Activated B cell treated with CpG ODN at 0.5 μM for 24 hours (primary cell): Measurements from ENCODE around the gene PLEKHA4. TPM values are rescaled to one million over a fixed set of nuclear protein-coding genes. Genes with fewer than 3 reads are reported as not detected.
A peak's percentile ranks its signal among the peaks of the same experiment; 100 is the strongest.

Source experiments
- ATAC-seq: fragments of 200-7000 bp; cut with Tn5 transposase; one replicate; pipeline ENCODE4 v1.10.0; 2021; ENCODE audit warnings: low read depth, mild to moderate bottlenecking, moderate library complexity
- CTCF ChIA-PET: fragments of 350-600 bp; sonication (Branson Sonifier 250); formaldehyde crosslinking; loops from one replicate; lab custom pipeline; 2021; ENCODE audit warnings: antibody characterized with exemption; lab: Charles Lee
- POLR2A ChIA-PET: fragments of 350-600 bp; sonication (Branson Sonifier 250); formaldehyde crosslinking; loops from one replicate; lab custom pipeline; 2021; ENCODE audit warnings: antibody characterized with exemption; lab: Charles Lee
- DNase-seq: peaks from one replicate; pipeline ENCODE4 v3.0.0; 2022
- H3K27ac Mint-ChIP-seq: one replicate; pipeline ENCODE4 v1.8.0; 2020; ENCODE audit warnings: mixed read lengths
- H3K27me3 Mint-ChIP-seq: one replicate; pipeline ENCODE4 v1.8.0; 2021; ENCODE audit warnings: mixed read lengths
- H3K36me3 Mint-ChIP-seq: one replicate; pipeline ENCODE4 v1.8.0; 2021; ENCODE audit warnings: low read depth, mixed read lengths
- H3K4me1 Mint-ChIP-seq: one replicate; pipeline ENCODE4 v1.8.0; 2021; ENCODE audit warnings: mixed read lengths
- H3K4me3 Mint-ChIP-seq: one replicate; pipeline ENCODE4 v1.8.0; 2020; ENCODE audit warnings: mild to moderate bottlenecking, mixed read lengths
- H3K9me3 Mint-ChIP-seq: one replicate; pipeline ENCODE4 v1.8.0; 2020; ENCODE audit warnings: mixed read lengths
- intact Hi-C: fragments of 100-400 bp; cut with micrococcal nuclease; formaldehyde crosslinking; loops from one replicate; pipeline ENCODE4 v1.15.1; 2024
- total RNA-seq: library from RNA; stranded (reverse); gene quantifications from 2 replicates; pipeline ENCODE4 v1.2.3, GENCODE V29; 2022
- TF ChIP-seq, protein P1 (sequence below): fragments of 200-600 bp; IDR thresholded peaks from one replicate; pipeline ENCODE4 v1.8.0; 2022; ENCODE audit warnings: antibody characterized with exemption, mild to moderate bottlenecking

The PLEKHA4 gene
- total RNA-seq, 1 donor from 2014 or later, result 5.7 TPM

DNA sequence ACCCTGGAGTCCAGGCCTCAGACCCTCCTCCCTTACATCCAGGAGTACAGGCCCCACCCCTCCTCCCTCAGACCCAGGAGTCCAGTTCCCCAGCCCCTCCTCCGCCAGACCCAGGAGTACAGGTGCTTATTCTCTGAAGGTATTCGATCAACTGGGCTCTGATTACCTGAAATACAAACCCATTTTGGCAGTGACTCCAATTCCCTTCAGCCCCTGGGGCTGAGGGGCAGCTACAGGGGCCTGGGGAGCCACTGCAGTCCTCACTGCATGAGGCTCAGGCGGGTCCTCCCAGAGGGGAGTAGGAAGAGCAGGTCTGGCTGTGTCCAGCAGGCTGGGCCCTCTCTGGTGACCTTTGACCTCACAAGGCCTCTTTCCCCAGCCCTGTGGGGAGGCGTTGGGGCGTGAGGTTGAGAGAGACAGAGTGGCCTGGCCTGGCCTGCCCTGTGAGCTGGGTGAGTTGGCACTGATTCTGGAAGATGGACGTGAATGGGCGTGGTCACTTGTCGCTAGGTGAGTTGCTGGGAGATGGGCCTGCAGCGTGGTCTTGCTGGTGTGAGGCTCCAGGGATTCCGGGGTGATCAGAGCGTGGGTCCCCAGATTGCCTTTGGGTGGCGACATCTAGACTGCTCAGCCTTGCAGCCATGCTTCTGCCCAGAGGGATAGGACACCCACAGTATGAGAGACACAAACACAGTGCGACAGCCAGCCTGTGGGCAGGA lies 60.7 kb downstream of the PLEKHA4 start:
- Mint-ChIP-seq H3K4me3 (no peak overlapping the region), H3K4me1 (peaks cover 21% of the 10 kb centered on the region), H3K9me3 (no peaks in the 10 kb centered on the region), H3K27ac (no peak overlapping the region), H3K27me3 (no peaks in the 10 kb centered on the region), H3K36me3 (peaks cover 6% of the 10 kb centered on the region)
- ChIA-PET CTCF (interaction anchor here (1.0 to 1.2 kb wide), 2 partner anchors 12 to 35 kb away, joined by 3 to 5 read pairs; no protein-coding TSS in a partner anchor), POLR2A (interaction anchor here (0.8 kb wide), 1 partner anchor 30 kb away, joined by 3 read pairs; no protein-coding TSS in a partner anchor)
- TF ChIP-seq, protein P1, sequence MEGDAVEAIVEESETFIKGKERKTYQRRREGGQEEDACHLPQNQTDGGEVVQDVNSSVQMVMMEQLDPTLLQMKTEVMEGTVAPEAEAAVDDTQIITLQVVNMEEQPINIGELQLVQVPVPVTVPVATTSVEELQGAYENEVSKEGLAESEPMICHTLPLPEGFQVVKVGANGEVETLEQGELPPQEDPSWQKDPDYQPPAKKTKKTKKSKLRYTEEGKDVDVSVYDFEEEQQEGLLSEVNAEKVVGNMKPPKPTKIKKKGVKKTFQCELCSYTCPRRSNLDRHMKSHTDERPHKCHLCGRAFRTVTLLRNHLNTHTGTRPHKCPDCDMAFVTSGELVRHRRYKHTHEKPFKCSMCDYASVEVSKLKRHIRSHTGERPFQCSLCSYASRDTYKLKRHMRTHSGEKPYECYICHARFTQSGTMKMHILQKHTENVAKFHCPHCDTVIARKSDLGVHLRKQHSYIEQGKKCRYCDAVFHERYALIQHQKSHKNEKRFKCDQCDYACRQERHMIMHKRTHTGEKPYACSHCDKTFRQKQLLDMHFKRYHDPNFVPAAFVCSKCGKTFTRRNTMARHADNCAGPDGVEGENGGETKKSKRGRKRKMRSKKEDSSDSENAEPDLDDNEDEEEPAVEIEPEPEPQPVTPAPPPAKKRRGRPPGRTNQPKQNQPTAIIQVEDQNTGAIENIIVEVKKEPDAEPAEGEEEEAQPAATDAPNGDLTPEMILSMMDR, result no peak
- DNase-seq (no peak), ATAC-seq (no peak)
- intact Hi-C loops, result no loop called here

DNA sequence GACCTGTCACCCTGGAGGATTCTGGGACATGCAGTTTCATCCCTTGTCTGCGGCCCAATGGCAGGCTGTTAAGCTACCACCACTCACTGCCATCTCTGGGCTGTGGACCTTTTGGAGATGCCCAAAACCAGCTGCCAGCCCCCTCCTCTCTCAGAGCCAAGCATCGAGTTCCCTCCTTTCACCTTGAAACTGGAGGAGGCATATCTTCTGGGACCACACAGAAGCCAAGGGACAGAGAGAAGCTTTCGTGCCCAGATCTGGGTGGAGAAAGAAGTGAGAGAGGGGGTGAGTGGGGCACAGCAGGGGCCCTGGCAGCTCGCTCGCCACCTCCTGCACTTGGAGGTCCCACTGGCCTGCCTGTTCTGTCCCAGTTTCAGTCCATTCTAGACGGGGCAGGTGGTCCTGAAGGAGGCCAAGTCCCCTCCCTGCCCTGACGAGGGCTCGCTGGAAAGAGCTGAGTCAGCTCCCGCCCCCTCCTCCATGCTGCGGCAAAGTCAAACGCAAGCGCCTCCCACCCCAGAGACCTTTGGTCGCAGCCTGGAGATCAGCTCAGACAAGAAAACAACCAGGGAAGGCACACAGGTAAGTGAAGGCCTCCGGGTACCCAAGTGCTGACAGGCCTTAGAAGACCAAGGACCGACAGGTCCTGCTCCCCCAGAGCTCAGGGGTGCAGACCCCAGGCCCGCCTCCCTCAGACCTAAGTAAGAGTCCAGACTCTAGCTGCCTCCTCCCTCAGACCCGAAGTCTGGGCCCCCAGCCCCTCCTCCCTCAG lies 61.4 kb downstream of the PLEKHA4 start:
- ATAC-seq (no peak), DNase-seq (no peak)
- H3K27me3 Mint-ChIP-seq, result no peaks in the 10 kb centered on the region
- CTCF ChIA-PET, result interaction anchor here (1.0 to 1.3 kb wide), 4 partner anchors 12 to 35 kb away, joined by 3 to 5 read pairs (median 4); no protein-coding TSS in a partner anchor
- H3K36me3 Mint-ChIP-seq, result peaks cover 6% of the 10 kb centered on the region
- no peak overlapping the region for H3K27ac Mint-ChIP-seq
- H3K9me3 Mint-ChIP-seq, result no peaks in the 10 kb centered on the region
- POLR2A ChIA-PET, result interaction anchor here (0.8 to 1.1 kb wide), 2 partner anchors 12 to 30 kb away, joined by 3 to 6 read pairs; no protein-coding TSS in a partner anchor
- TF ChIP-seq, protein P1, result no peak
- H3K4me1 Mint-ChIP-seq, result peaks cover 14% of the 10 kb centered on the region
- intact Hi-C loops, result no loop called here
- H3K4me3 Mint-ChIP-seq, result no peak overlapping the region

DNA sequence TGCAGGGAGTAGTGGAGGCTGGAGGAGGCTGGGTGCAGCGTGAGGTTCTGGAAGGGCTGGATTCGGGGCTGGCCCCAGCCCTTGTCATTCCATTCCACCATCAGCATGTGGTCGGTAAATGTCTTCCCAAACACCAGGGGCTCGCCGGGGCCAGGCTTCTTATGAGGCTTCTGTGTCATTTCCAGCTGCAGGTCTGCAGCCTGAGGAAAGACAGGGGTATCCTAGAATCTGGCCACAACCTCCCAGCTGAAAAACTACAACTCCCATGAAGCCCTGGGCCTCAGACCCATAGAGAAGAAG lies 61.9 kb downstream of the PLEKHA4 start:
- peaks cover 14% of the 10 kb centered on the region for H3K4me1 Mint-ChIP-seq
- TF ChIP-seq, protein P1, result no peak
- H3K27me3 Mint-ChIP-seq, result no peaks in the 10 kb centered on the region
- H3K36me3 Mint-ChIP-seq, result peaks cover 6% of the 10 kb centered on the region
- POLR2A ChIA-PET, result interaction anchor here (0.5 to 1.1 kb wide), 2 partner anchors 11 to 442 kb away, joined by 5 to 6 read pairs; partner anchors contain the start of genes SYNGR4 and TMEM143
- ATAC-seq (peak; percentile 55), DNase-seq (no peak)
- no peaks in the 10 kb centered on the region for H3K9me3 Mint-ChIP-seq
- intact Hi-C loops, result no loop called here
- H3K4me3 Mint-ChIP-seq, result no peak overlapping the region
- no peak overlapping the region for H3K27ac Mint-ChIP-seq
- CTCF ChIA-PET, result interaction anchor here (1.0 to 1.3 kb wide), 3 partner anchors 12 to 36 kb away, joined by 3 to 5 read pairs (median 3); no protein-coding TSS in a partner anchor

DNA sequence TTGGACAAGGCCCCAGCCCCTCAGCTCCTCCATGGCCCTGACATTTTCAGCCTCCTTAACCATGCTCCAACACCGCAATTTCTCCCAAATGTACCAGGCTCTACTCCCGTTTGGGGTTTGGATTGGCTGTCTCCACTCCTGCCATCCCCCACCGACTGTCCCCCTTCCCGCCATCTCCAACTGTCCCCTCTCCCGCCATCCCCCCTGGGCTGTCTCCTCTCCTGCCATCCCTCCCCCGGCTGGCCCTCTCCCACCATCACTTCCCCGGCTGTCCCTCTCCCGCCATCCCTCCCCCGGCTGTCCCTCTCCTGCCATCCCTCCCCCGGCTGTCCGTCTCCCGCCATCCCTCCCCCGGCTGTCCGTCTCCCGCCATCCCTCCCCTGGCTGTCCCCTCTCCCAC lies 63.0 kb downstream of the PLEKHA4 start:
- Mint-ChIP-seq H3K4me3 (no peak overlapping the region), H3K27me3 (no peaks in the 10 kb centered on the region), H3K27ac (no peak overlapping the region), H3K9me3 (no peaks in the 10 kb centered on the region), H3K36me3 (peaks cover 6% of the 10 kb centered on the region), H3K4me1 (peaks cover 12% of the 10 kb centered on the region)
- TF ChIP-seq, protein P1, result no peak
- POLR2A ChIA-PET, result interaction anchor here (0.6 to 1.0 kb wide), 2 partner anchors 10 to 157 kb away, joined by 4 to 7 read pairs; no protein-coding TSS in a partner anchor
- ATAC-seq (no peak), DNase-seq (no peak)
- intact Hi-C loops, result no loop called here
- CTCF ChIA-PET, result no interaction called here

DNA sequence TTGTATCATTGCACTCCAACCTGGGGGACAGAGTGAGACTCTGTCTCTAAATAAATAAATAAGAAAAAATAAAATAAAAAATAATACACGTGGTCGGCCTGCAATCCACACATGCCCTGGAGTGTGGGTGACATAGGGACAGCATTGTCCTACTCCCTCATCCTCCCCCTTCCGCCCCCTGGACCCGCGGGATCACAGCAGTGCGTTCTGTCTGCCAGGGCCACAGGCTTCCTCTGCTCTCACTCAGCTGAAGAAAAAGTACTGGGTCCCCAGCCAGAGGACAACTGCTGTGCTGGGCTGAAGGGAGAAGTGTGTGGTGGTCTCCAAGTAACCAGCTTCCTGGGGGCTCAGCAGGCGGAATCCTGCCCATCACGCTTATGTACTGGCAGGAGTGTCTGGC lies 63.9 kb downstream of the PLEKHA4 start:
- ChIA-PET POLR2A (interaction anchor here (1.0 kb wide), 1 partner anchor 9 kb away, joined by 4 read pairs; no protein-coding TSS in a partner anchor), CTCF (no interaction called here)
- Mint-ChIP-seq H3K36me3 (peaks cover 6% of the 10 kb centered on the region), H3K27ac (no peak overlapping the region), H3K4me1 (peaks cover 3% of the 10 kb centered on the region), H3K27me3 (no peaks in the 10 kb centered on the region), H3K9me3 (no peaks in the 10 kb centered on the region), H3K4me3 (no peak overlapping the region)
- DNase-seq, result no peak
- ATAC-seq, result no peak
- TF ChIP-seq, protein P1, result no peak
- intact Hi-C loops, result no loop called here
